Endothelial cell of umbilical vein (primary cell): ENCODE results near the gene CDYL. TPM values are rescaled to one million over a fixed set of nuclear protein-coding genes. Genes with fewer than 3 reads are reported as not detected.

Source experiments
- BruUV-seq: library from RNA; stranded (reverse); fragments of 400-500 nt; replicated peaks from 2 replicates; lab custom pipeline; 2021; lab: Mats Ljungman, UMichigan
- CTCF ChIA-PET: fragments of 300-600, 350-600 bp; sonication (Branson Sonifier 250); formaldehyde crosslinking; loops from one replicate; lab custom pipeline; 2021; ENCODE audit warnings: antibody characterized with exemption, inconsistent platforms; lab: Charles Lee
- POLR2A ChIA-PET: fragments of 300-600, 350-600 bp; sonication (Branson Sonifier 250); formaldehyde crosslinking; loops from one replicate; lab custom pipeline; 2021; ENCODE audit warnings: antibody characterized with exemption, inconsistent platforms; lab: Charles Lee
- DNase-seq: peaks from one replicate; pipeline ENCODE4 v3.0.0-alpha.2; 2011; ENCODE audit warnings: low read depth, low spot score
- FAIRE-seq: peaks from 2 replicates; lab custom pipeline; 2011; peaks lifted over from hg19 to GRCh38; lab: Jason Lieb, UNC
- H2AFZ ChIP-seq: 2 replicates; pipeline ENCODE4 v1.6.0; 2012; ENCODE audit warnings: low read depth, low read length, control low read depth, inconsistent platforms
- H3K27ac ChIP-seq: 2 replicates; pipeline ENCODE4 v1.5.1; 2011; ENCODE audit warnings: low read depth, mild to moderate bottlenecking, control low read depth, low read length, moderate library complexity; ENCODE audit not compliant: insufficient read depth
- H3K27me3 ChIP-seq, 2 experiments: 2 replicates each; pipeline versions ENCODE4 v1.6.0 to v1.6.1; 2011; ENCODE audit warnings: low read length in 2 of 2, mixed read lengths in 1 of 2; ENCODE audit not compliant: control insufficient read depth in 2 of 2, insufficient read depth in 2 of 2
- H3K36me3 ChIP-seq, 2 experiments: 2 replicates in 1 of 2; 3 replicates in 1 of 2; pipeline ENCODE4 v1.5.1; 2011; ENCODE audit warnings: low read length in 2 of 2, mild to moderate bottlenecking in 1 of 2, moderate library complexity in 1 of 2; ENCODE audit not compliant: control insufficient read depth in 2 of 2, insufficient read depth in 2 of 2; ENCODE audit errors: extremely low read depth in 1 of 2
- H3K4me1 ChIP-seq: 3 replicates; pipeline ENCODE4 v1.5.1; 2011; ENCODE audit warnings: mild to moderate bottlenecking, low read length; ENCODE audit not compliant: control insufficient read depth, insufficient read depth; ENCODE audit errors: extremely low read depth
- H3K4me2 ChIP-seq: 2 replicates; pipeline ENCODE4 v1.6.1; 2011; ENCODE audit warnings: low read length, control low read depth, mixed read lengths; ENCODE audit not compliant: insufficient read depth
- H3K4me3 ChIP-seq, 3 experiments: fragments of 200-600 bp in 1 of 3; sonication (generic), shearing (Covaris generic) in 1 of 3; replicated peaks in 1 of 3; 2 replicates each; pipeline ENCODE4 v1.5.1; 2011 to 2016; ENCODE audit warnings: control low read depth in 3 of 3, low read length in 3 of 3, mild to moderate bottlenecking in 2 of 3, inconsistent platforms in 1 of 3, low read depth in 1 of 3, moderate library complexity in 1 of 3; ENCODE audit not compliant: insufficient read depth in 1 of 3
- H3K79me2 ChIP-seq: 2 replicates; pipeline ENCODE4 v1.6.0; 2012; ENCODE audit warnings: low read length, inconsistent platforms; ENCODE audit not compliant: control insufficient read depth, insufficient read depth
- H3K9ac ChIP-seq: replicated peaks from 2 replicates; pipeline ENCODE3; 2011; ENCODE audit warnings: low read length, control low read depth; ENCODE audit not compliant: insufficient read depth; ENCODE audit errors: extremely low read depth
- H3K9me1 ChIP-seq: replicated peaks from 3 replicates; pipeline ENCODE4 v1.6.0; 2011; ENCODE audit warnings: mild to moderate bottlenecking, low read length; ENCODE audit not compliant: control insufficient read depth, insufficient read depth; ENCODE audit errors: extremely low read depth
- H3K9me3 ChIP-seq: replicated peaks from 2 replicates; pipeline ENCODE4 v1.5.1; 2012; ENCODE audit warnings: low read length, inconsistent platforms; ENCODE audit not compliant: control insufficient read depth, insufficient read depth
- H4K20me1 ChIP-seq: replicated peaks from 2 replicates; pipeline ENCODE3; 2011; ENCODE audit warnings: mild to moderate bottlenecking, low read length; ENCODE audit not compliant: control insufficient read depth, insufficient read depth; ENCODE audit errors: extremely low read depth
- CTCF ChIP-seq, 2 donors: IDR thresholded peaks; 1 replicate in 1 of 2; 2 replicates in 1 of 2; pipeline ENCODE4 v1.5.1; 2011; ENCODE audit warnings: low read length in 2 of 2, mild to moderate bottlenecking in 2 of 2, moderate library complexity in 2 of 2, control low read depth in 1 of 2, inconsistent platforms in 1 of 2, low read depth in 1 of 2; ENCODE audit not compliant: insufficient read depth in 1 of 2; ENCODE audit errors: extremely low read depth in 1 of 2
- EZH2 ChIP-seq: IDR thresholded peaks from 2 replicates; pipeline ENCODE4 v1.6.1; 2012; ENCODE audit warnings: borderline replicate concordance, low read depth, mild to moderate bottlenecking, moderate library complexity, low read length, inconsistent platforms; ENCODE audit not compliant: severe bottlenecking
- FOS ChIP-seq: IDR thresholded peaks from 2 replicates; pipeline ENCODE4 v1.6.1; 2011; ENCODE audit warnings: mild to moderate bottlenecking, low read length, moderate library complexity, borderline replicate concordance; ENCODE audit not compliant: insufficient read depth
- GATA2 ChIP-seq: IDR thresholded peaks from 2 replicates; pipeline ENCODE4 v1.7.0; 2011; ENCODE audit warnings: low read depth, mild to moderate bottlenecking, moderate library complexity, mixed read lengths, low read length; ENCODE audit not compliant: insufficient read length, insufficient read depth
- JUN ChIP-seq: IDR thresholded peaks from 2 replicates; pipeline ENCODE4 v1.6.1; 2011; ENCODE audit warnings: borderline replicate concordance, low read depth; ENCODE audit not compliant: insufficient read length, insufficient read depth
- MYC ChIP-seq: IDR thresholded peaks from one replicate; pipeline ENCODE4 v1.6.1; 2011; ENCODE audit warnings: mild to moderate bottlenecking, low read depth, low read length
- POLR2A ChIP-seq: IDR thresholded peaks from 2 replicates; pipeline ENCODE4 v1.6.1; 2012; ENCODE audit warnings: low read depth, mild to moderate bottlenecking, control low read depth, low read length
- POLR2AphosphoS5 ChIP-seq: IDR thresholded peaks from 2 replicates; pipeline ENCODE4 v1.6.1; 2012; ENCODE audit warnings: low read depth, mild to moderate bottlenecking, control low read depth, low read length, moderate library complexity; ENCODE audit not compliant: insufficient read depth
- dilution Hi-C: fragments of 300-500 bp; cut with MboI; formaldehyde crosslinking; loops from one replicate; pipeline ENCODE4 v1.15.0; 2019; ENCODE audit warnings: low sequenced_read_pairs; ENCODE audit not compliant: extremely low pct_ligation_motif_present
- intact Hi-C: fragments of 100-400 bp; cut with micrococcal nuclease; formaldehyde crosslinking; loops from one replicate; pipeline ENCODE4 v1.10.0; 2022
- polyA plus RNA-seq, 4 experiments: library from polyadenylated mRNA; depleted of rRNA in 3 of 4; stranded (reverse) in 3 of 4; unstranded in 1 of 4; fragments of >200 nt; gene quantifications; 2 replicates each; pipeline versions ENCODE4 v1.2.1 to v1.2.3, GENCODE V29; 2011 to 2012; ENCODE audit warnings: missing spikeins in 1 of 4
- total RNA-seq: library from RNA; stranded (reverse); gene quantifications from 2 replicates; pipeline ENCODE4 v1.2.3, GENCODE V29; 2021
- TF ChIP-seq, protein P1 (sequence below): IDR thresholded peaks from 2 replicates; pipeline ENCODE4 v1.6.1; 2011; ENCODE audit not compliant: insufficient read depth, insufficient read length

The CDYL gene
- total and polyA plus RNA-seq, 2 donors (not counting 3 experiments of a cell fraction or from before 2014, with no cell fraction given), result 10.2 to 35.6 TPM

DNA sequence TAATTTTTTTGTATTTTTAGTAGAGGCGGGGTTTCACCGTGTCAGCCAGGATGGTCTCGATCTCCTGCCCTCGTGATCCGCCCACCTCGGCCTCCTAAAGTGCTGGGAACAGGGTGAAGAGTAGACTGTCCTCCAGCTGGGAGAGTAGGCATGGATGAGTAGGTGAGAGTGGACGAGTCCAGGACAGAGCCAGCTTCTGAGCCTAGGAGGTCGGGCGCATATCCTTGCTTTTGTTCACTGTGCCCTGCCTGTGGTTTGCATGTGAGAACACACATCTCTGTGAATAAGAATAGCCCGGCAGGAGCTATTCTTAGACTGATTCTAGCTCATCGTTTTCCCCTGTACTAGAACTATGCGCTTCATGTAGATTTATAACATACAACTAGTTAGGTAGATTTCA is 149.4 kb downstream of the CDYL start:
- no TSS peak for BruUV-seq
- no peaks in the 10 kb centered on the region for H4K20me1 ChIP-seq
- ChIA-PET POLR2A (no interaction called here), CTCF (interaction anchor here (1.0 to 1.1 kb wide), 3 partner anchors 8 to 135 kb away, joined by 3 to 5 read pairs (median 3); no protein-coding TSS in a partner anchor)
- intact Hi-C loops, result no loop called here
- H3K27ac ChIP-seq, result no peak overlapping the region
- TF ChIP-seq, protein P1, sequence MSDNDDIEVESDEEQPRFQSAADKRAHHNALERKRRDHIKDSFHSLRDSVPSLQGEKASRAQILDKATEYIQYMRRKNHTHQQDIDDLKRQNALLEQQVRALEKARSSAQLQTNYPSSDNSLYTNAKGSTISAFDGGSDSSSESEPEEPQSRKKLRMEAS, result no peak
- TF ChIP-seq MYC (no peak), POLR2A (no peak), GATA2 (no peak)
- H3K36me3 ChIP-seq, result no peaks in the 10 kb centered on the region
- peaks cover 10% of the 10 kb centered on the region for H3K79me2 ChIP-seq
- no peak overlapping the region for H3K4me2 ChIP-seq
- no peaks in the 10 kb centered on the region for H3K27me3 ChIP-seq
- peaks cover 18% of the 10 kb centered on the region for H3K4me1 ChIP-seq
- no peak overlapping the region for H3K4me3 ChIP-seq
- DNase-seq (no peak), FAIRE-seq (no peak)
- no peak overlapping the region for H3K9ac ChIP-seq
- H3K9me3 ChIP-seq, result no peaks in the 10 kb centered on the region
- dilution Hi-C loops, result no loop called here
- H2AFZ ChIP-seq, result no peak overlapping the region
- no peaks in the 10 kb centered on the region for H3K9me1 ChIP-seq

DNA sequence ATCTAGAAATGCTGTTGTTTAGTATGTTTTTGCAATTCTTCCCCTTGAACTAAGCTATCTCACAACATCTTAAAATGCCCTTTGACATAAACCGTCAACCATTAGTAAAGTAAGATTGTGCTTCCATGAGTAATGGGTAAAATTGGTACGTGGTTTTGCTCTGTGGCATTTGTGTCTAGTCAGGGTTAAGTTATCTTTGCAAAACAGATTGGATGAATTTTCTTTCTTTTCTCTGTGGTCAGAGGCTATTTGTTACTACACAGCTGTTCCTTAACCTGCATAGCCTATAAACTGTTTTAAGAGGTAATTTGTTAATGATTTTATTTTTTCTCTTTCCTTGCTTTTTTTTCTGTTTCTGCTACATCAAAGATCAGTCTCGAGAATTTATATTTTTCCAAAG is 152.2 kb downstream of the CDYL start:
- Histone ChIP-seq H2AFZ (no peak overlapping the region), H3K4me2 (no peak overlapping the region), H3K79me2 (peaks cover 4% of the 10 kb centered on the region), H3K4me1 (no peaks in the 10 kb centered on the region), H3K9me3 (no peaks in the 10 kb centered on the region), H3K27me3 (no peaks in the 10 kb centered on the region), H3K36me3 (no peaks in the 10 kb centered on the region), H3K27ac (no peak overlapping the region), H3K4me3 (no peak overlapping the region), H3K9ac (no peak overlapping the region), H3K9me1 (no peaks in the 10 kb centered on the region), H4K20me1 (no peaks in the 10 kb centered on the region)
- DNase-seq, result no peak
- CTCF ChIA-PET, result interaction anchor here (1.6 kb wide), 2 partner anchors 9 to 102 kb away, joined by 5 to 7 read pairs; no protein-coding TSS in a partner anchor
- POLR2A ChIA-PET, result no interaction called here
- dilution Hi-C loops (no loop called here), intact Hi-C loops (no loop called here)
- no TSS peak for BruUV-seq
- no peak for FAIRE-seq
- no peak for TF ChIP-seq POLR2A
- TF ChIP-seq GATA2, result no peak
- no peak for TF ChIP-seq CTCF (IDR thresholded peaks at IDR 0.05; ENCODE audit: extremely low read depth in 1 of 2, insufficient read depth in 1 of 2, low read depth in 1 of 2, low read length in 2 of 2)
- TF ChIP-seq MYC, result no peak
- no peak for TF ChIP-seq JUN
- no peak for TF ChIP-seq EZH2
- TF ChIP-seq FOS, result no peak
- no peak for TF ChIP-seq POLR2AphosphoS5
- TF ChIP-seq, protein P1, result no peak
